GM12878 (cell line): ENCODE results near the gene RCN1. TPM values are rescaled to one million over a fixed set of nuclear protein-coding genes. Genes with fewer than 3 reads are reported as not detected.

Experiments used
- ATAC-seq: fragments of 200-7000 bp; cut with Tn5 transposase; 3 replicates; pipeline ENCODE4 v1.9.1; 2020; ENCODE audit warnings: mild to moderate bottlenecking, moderate library complexity
- BruUV-seq: library from RNA; stranded (reverse); fragments of 400-500 nt; replicated peaks from 2 replicates; lab custom pipeline; 2021; lab: Mats Ljungman, UMichigan
- CTCF ChIA-PET: fragments of 300-600 bp; sonication (Branson Sonifier 250); formaldehyde crosslinking; extraction: SDS; loops from one replicate; lab custom pipeline; 2021; ENCODE audit warnings: inconsistent platforms; lab: Yijun Ruan, JAX
- POLR2A ChIA-PET: fragments of 350-600 bp; formaldehyde crosslinking; extraction: SDS; loops from one replicate; lab custom pipeline; 2021; ENCODE audit warnings: inconsistent platforms; lab: Charles Lee
- RAD21 ChIA-PET: fragments of 300-600 bp; sonication (Branson Sonifier 250); formaldehyde crosslinking; loops from one replicate; lab custom pipeline; 2023; ENCODE audit warnings: antibody characterized with exemption; ENCODE audit not compliant: unreplicated experiment; lab: Charles Lee
- SMC1A ChIA-PET: fragments of 300-600 bp; sonication (Branson Sonifier 250); formaldehyde crosslinking; loops from one replicate; lab custom pipeline; 2023; ENCODE audit not compliant: unreplicated experiment, uncharacterized antibody; lab: Charles Lee
- DNase-seq: peaks from one replicate; pipeline ENCODE4 v3.0.0-alpha.2; 2011; ENCODE audit warnings: low read depth, low spot score
- FAIRE-seq: peaks from 3 replicates; lab custom pipeline; 2011; peaks lifted over from hg19 to GRCh38; lab: Jason Lieb, UNC
- H2AFZ ChIP-seq: 2 replicates; pipeline ENCODE4 v1.6.0; 2011; ENCODE audit warnings: low read depth, low read length, control low read depth; ENCODE audit not compliant: control insufficient read depth
- H3K27ac ChIP-seq: 2 replicates; pipeline ENCODE4 v1.5.1; 2011; ENCODE audit warnings: control low read depth; ENCODE audit not compliant: control insufficient read depth, insufficient read depth
- H3K27me3 ChIP-seq, 2 experiments: replicated peaks in 1 of 2; 2 replicates each; pipeline versions ENCODE4 v1.6.0 to v1.6.1; 2011; ENCODE audit warnings: low read length in 1 of 2; ENCODE audit not compliant: control insufficient read depth in 2 of 2, insufficient read depth in 2 of 2
- H3K36me3 ChIP-seq, 2 experiments: 2 replicates each; pipeline ENCODE4 v1.5.1; 2011; ENCODE audit warnings: low read length in 1 of 2; ENCODE audit not compliant: control insufficient read depth in 2 of 2, insufficient read depth in 2 of 2
- H3K4me1 ChIP-seq: 2 replicates; pipeline ENCODE4 v1.6.1; 2011; ENCODE audit warnings: mild to moderate bottlenecking, low read length, moderate library complexity, mixed read lengths; ENCODE audit not compliant: control insufficient read depth, insufficient read depth
- H3K4me2 ChIP-seq: 2 replicates; pipeline ENCODE4 v1.6.0; 2011; ENCODE audit warnings: control low read depth; ENCODE audit not compliant: control insufficient read depth, insufficient read depth
- H3K4me3 ChIP-seq: fragments of 200-600 bp; sonication (generic); 2 replicates; pipeline ENCODE4 v1.5.1; 2016
- H3K79me2 ChIP-seq: 2 replicates; pipeline ENCODE4 v1.6.0; 2011; ENCODE audit warnings: low read length; ENCODE audit not compliant: control insufficient read depth, insufficient read depth
- H3K9ac ChIP-seq: 2 replicates; pipeline ENCODE4 v1.8.0; 2011; ENCODE audit warnings: low read length, control low read depth, mixed read lengths; ENCODE audit not compliant: control insufficient read depth, insufficient read depth
- H3K9me3 ChIP-seq: replicated peaks from 3 replicates; pipeline ENCODE4 v1.5.1; 2011; ENCODE audit warnings: mild to moderate bottlenecking, low read length; ENCODE audit not compliant: control insufficient read depth, insufficient read depth
- H4K20me1 ChIP-seq: 2 replicates; pipeline ENCODE4 v1.6.0; 2011; ENCODE audit not compliant: control insufficient read depth, insufficient read depth
- BHLHE40 ChIP-seq, 2 experiments: fragments of 450-650 bp in 1 of 2; IDR thresholded peaks; 2 replicates each; pipeline ENCODE4 v1.6.1; 2011 to 2017; ENCODE audit warnings: low read depth in 2 of 2, borderline replicate concordance in 1 of 2, improper control_type of control experiment in 1 of 2, low read length in 1 of 2, mild to moderate bottlenecking in 1 of 2
- CREM ChIP-seq: IDR thresholded peaks from 2 replicates; pipeline ENCODE4 v1.6.1; 2014; ENCODE audit warnings: antibody characterized with exemption, low read depth
- GATAD2B ChIP-seq: fragments of 450-650 bp; conservative IDR thresholded peaks from 2 replicates; pipeline ENCODE4 v1.6.1; 2017; ENCODE audit warnings: low read depth, mild to moderate bottlenecking, moderate library complexity
- SREBF2 ChIP-seq: IDR thresholded peaks from 2 replicates; pipeline ENCODE4 v1.6.1; 2012; ENCODE audit warnings: mild to moderate bottlenecking, low read length
- WGBS: methylation state at CpG from one replicate; pipeline ENCODE4 v1.1.6; 2016; ENCODE audit warnings: low lambda C conversion rate; ENCODE audit not compliant: insufficient replicate concordance, insufficient coverage; ENCODE audit errors: missing lambda C conversion rate; 5-methylcytosine and 5-hydroxymethylcytosine counted together
- in situ Hi-C: fragments of 300-500 bp; cut with MboI; formaldehyde crosslinking; loops from 9 replicates; pipeline ENCODE4 v1.14.3; 2018; ENCODE audit warnings: mixed read lengths
- intact Hi-C: fragments of 100-400 bp; cut with micrococcal nuclease; formaldehyde crosslinking; loops from one replicate; pipeline ENCODE4 v1.14.2; 2022; ENCODE audit not compliant: unreplicated experiment
- polyA plus RNA-seq, 11 experiments: library from polyadenylated mRNA; depleted of rRNA in 4 of 11; unstranded in 6 of 11; stranded (reverse) in 5 of 11; fragments of >200 nt; fragmentation: Nextera tagmentation in 4 of 11; fragmentation: Illumina TruSeq in 1 of 11; extraction: Ambion mirVana in 4 of 11; extraction: Trizol in 1 of 11; gene quantifications; 1 replicate in 1 of 11; 2 replicates in 10 of 11; pipeline versions ENCODE4 v1.2.1 to v1.2.3, GENCODE V29; 2011 to 2016; ENCODE audit warnings: inconsistent platforms in 2 of 11, missing spikeins in 2 of 11, low read depth in 1 of 11
- total RNA-seq, 4 experiments: library from RNA; depleted of rRNA in 3 of 4; stranded (reverse); fragments of >200 nt in 3 of 4; fragmentation: Illumina TruSeq in 1 of 4; extraction: Trizol in 1 of 4; gene quantifications; 2 replicates each; pipeline versions ENCODE4 v1.2.1 to v1.2.3, GENCODE V29; 2013 to 2021
- TF ChIP-seq, protein P1 (sequence below): fragments of 450-650 bp; IDR thresholded peaks from 2 replicates; pipeline ENCODE4 v1.6.1; 2017; ENCODE audit warnings: low read depth, mild to moderate bottlenecking, moderate library complexity

The RCN1 gene
- total and polyA plus RNA-seq, 10 of the 15 experiments (the other 5 are each of a cell fraction or from before 2014, with no cell fraction given) = 17.6 to 76.7 (median 56.4) TPM

DNA sequence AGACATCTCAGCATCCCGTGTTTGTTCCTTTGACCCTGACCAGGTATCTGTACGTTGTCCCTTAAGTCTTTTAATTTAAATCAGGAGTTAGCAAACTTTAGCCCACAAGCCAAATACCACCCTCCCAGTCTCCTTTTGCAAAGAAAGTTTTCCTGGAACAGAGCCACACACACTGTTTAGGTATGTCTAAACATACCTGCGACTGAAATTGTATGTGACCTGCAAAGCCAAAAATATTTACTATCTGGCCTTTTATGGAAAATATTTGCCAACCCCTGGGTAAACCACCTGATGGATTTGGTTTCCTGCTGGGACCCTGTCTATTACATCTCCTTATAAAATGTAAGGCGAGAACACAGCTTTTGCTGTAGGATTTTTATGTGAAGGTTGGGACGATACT is 20.2 kb upstream of the RCN1 start:
- Histone ChIP-seq H3K4me3 (no peak overlapping the region), H3K9ac (no peak overlapping the region), H3K9me3 (no peaks in the 10 kb centered on the region), H2AFZ (no peak overlapping the region), H3K27ac (no peak overlapping the region), H3K27me3 (no peaks in the 10 kb centered on the region), H3K79me2 (no peaks in the 10 kb centered on the region), H3K36me3 (no peaks in the 10 kb centered on the region), H3K4me2 (no peak overlapping the region), H4K20me1 (no peaks in the 10 kb centered on the region), H3K4me1 (peaks cover 5% of the 10 kb centered on the region)
- intact Hi-C loops (no loop called here), in situ Hi-C loops (no loop called here)
- ATAC-seq = no peak
- BruUV-seq = no TSS peak
- FAIRE-seq = no peak
- 39% methylated on average over 5 of the region's 5 CpGs for WGBS
- ChIA-PET CTCF (interaction anchor here (1.9 kb wide), 1 partner anchor 17 kb away, joined by 5 read pairs; no protein-coding TSS in a partner anchor), POLR2A (interaction anchor here (0.7 kb wide), 1 partner anchor 20 kb away, joined by 3 read pairs; no protein-coding TSS in a partner anchor), SMC1A (interaction anchor here (1.1 kb wide), 1 partner anchor 114 kb away, joined by 3 read pairs; no protein-coding TSS in a partner anchor), RAD21 (no interaction called here)
- no peak for DNase-seq
- TF ChIP-seq, protein P1, sequence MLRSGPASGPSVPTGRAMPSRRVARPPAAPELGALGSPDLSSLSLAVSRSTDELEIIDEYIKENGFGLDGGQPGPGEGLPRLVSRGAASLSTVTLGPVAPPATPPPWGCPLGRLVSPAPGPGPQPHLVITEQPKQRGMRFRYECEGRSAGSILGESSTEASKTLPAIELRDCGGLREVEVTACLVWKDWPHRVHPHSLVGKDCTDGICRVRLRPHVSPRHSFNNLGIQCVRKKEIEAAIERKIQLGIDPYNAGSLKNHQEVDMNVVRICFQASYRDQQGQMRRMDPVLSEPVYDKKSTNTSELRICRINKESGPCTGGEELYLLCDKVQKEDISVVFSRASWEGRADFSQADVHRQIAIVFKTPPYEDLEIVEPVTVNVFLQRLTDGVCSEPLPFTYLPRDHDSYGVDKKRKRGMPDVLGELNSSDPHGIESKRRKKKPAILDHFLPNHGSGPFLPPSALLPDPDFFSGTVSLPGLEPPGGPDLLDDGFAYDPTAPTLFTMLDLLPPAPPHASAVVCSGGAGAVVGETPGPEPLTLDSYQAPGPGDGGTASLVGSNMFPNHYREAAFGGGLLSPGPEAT = no peak
- TF ChIP-seq CREM (no peak), SREBF2 (no peak), BHLHE40 (IDR thresholded peaks at IDR 0.05; ENCODE audit: borderline replicate concordance in 1 of 2, low read depth in 2 of 2, low read length in 1 of 2) (no peak), GATAD2B (no peak)
- TF ChIP-seq, all 136 proteins: peak for 0
